SK-N-SH treated with all-trans-retinoic acid at 6 μM for 48 hours (cell line): ENCODE measurements around the gene NCS1.

Experiments
- PATZ1 ChIP-seq: fragments of 250-450 bp; sonication (Bioruptor Pico); IDR thresholded peaks from 2 replicates; pipeline ENCODE4 v1.8.0; 2020; ENCODE audit warnings: mild to moderate bottlenecking, moderate library complexity, borderline replicate concordance
- RARB ChIP-seq: fragments of 250-450 bp; sonication (Bioruptor Pico); IDR thresholded peaks from 2 replicates; pipeline ENCODE4 v1.8.0; 2021; ENCODE audit warnings: mild to moderate bottlenecking, moderate library complexity

- TF ChIP-seq PATZ1 (CRISPR knock-in tag) (no peak), RARB (CRISPR knock-in tag) (no peak)
These were observed 58.4 kb downstream of the NCS1 start for GRCh38 chr9:130230631-130231030.
